GM19468 (cell line): ENCODE results near the gene PANX2.
"Not testable (repeated sequence)": the region's sequence is repeated elsewhere in the genome, so short reads cannot be mapped to it uniquely, and the experiment has no call there.

Source experiments
- ATAC-seq: cut with Tn5 transposase; IDR thresholded peaks from one replicate; pipeline ENCODE4 v1.9.1; 2021; ENCODE audit warnings: mild to moderate bottlenecking, moderate library complexity, moderate number of reproducible peaks; ENCODE audit not compliant: unreplicated experiment; ENCODE audit errors: extremely low read depth

The PANX2 gene

GRCh38 chr22:50194037-50194805 lies 23.7 kb downstream of the PANX2 start:
- no peak for ATAC-seq

GRCh38 chr22:50196256-50196655 lies 25.7 kb downstream of the PANX2 start:
- no peak for ATAC-seq

DNA sequence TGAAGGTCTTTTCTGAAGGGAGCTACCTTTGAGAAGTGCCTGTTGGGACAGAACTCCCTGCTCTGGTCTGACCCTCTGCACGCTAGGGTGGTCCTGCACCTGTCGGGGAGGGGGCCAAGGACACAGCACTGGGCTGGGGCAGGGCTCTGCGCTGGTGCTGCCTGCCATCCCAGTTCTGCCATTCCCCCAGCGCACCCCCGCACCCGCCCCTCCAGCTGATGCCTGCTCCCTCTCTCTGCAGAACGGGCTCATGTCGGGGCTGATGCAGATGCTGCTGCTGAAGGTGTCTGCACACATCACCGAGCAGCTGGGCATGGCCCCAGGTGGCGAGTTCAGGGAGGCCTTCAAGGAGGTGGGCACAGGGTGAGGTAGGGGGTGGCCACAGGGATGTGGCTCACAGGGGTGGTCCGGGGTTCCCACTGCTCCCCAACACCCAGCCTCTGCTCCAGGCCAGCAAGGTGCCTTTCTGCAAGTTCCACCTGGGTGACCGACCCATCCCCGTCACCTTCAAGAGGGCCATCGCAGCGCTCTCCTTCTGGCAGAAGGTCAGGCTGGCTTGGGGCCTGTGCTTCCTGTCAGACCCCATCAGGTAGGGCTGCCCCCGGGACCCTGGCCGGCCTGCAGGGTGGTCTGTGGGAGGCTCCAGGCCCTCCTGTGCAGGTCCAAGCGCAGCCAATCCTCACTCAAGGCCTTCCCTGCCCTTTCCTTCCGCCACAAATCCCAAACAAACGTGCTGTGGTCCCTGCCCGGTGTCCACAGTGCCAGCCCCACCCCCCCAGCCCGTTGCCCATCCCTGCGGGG lies 26.7 kb downstream of the PANX2 start:
- ATAC-seq, result no peak

DNA sequence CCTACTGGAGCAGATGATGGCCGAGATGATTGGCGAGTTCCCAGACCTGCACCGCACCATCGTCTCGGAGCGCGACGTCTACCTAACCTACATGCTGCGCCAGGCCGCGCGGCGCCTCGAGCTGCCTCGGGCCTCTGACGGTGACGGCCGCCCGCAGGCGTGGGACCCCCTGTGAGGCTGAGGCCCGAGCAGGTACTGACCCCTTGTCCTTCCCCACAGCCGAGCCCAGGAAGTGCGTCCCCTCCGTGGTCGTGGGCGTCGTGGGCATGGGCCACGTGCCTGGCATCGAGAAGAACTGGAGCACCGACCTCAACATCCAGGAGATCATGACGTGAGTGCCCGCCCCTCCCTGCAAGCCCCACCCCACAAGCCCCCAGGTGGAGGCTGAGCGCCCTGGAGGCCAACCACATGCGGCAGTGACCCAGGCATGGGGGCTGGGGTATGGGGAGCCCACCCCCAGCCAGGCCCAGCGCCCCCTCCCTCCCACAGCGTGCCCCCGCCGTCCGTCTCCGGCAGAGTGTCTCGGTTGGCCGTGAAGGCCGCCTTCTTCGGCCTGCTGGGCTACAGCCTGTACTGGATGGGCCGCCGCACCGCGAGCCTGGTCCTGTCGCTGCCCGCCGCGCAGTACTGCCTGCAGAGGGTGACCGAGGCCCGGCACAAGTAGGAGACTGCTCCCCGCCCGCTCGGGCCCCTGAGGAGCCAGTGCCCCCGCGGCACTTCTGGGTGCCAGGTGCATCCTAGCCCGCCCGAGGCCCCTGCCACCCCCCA lies 27.5 kb downstream of the PANX2 start:
- no peak for ATAC-seq

- ATAC-seq, result no peak
Measured at GRCh38 chr22:50198624-50199017, 28.1 kb downstream of the PANX2 start.

DNA sequence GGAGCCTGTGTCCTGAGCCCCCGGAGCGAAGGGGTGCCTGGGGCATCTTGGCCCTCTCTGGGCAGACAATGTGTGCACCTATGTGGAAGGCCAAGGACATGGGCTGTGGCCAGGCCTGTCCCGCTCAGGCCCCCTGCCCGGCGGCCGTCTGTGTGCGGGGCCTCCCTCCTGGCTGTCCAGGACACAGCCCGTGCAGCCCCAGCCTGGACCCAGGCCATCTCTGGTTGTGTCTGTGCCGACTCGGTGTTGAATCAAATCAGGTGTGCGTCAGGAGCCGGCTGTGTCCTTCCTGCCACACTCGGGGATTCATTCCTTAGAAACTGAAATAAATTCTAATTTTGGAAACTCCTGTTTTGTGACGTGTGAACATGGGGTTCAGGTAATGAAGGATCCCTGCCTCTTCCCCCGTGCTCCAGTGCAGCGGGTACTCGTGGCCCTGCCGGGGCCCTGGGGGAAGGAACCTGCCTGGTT lies 28.8 kb downstream of the PANX2 start:
- ATAC-seq, result no peak

DNA sequence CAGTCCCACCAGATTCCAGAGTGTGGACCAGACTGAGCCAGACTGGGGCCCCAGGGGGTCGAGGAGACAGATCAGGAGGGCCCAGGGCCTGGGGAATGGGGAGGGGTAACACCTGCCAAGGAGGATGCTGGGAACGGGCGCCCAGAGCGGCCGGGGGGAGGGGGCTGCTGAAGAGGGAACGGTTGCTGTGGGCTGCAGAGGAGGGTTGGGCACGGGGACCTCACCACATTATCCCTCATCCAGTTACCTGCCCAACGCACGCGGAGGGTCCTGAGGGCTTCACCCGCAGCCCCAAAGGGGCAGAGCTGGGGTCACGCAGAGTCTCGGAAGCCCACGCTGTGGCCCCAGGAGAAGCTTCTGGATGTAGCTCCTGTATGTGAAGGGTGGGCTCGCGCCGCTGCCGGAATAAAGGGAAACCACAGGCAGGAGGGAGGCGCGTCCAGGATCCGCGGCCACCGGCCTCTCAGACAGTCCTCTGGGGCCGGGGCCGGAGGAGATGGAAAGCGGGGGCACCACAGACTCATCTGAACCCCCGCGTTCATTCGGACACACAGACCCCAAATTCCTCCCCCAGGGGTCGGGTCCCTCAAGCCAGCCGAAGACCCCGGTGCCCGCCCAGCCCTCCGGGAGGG lies 29.4 kb downstream of the PANX2 start:
- ATAC-seq, result no peak

- ATAC-seq, result peak; percentile 40
Measured at GRCh38 chr22:50200461-50201190, 30.1 kb downstream of the PANX2 start, which contains the start of gene SELENOO. TSS of gene SELENOO (plus strand) at chr22:50201011. CDS start at chr22:50201037, 26 bp downstream.

DNA sequence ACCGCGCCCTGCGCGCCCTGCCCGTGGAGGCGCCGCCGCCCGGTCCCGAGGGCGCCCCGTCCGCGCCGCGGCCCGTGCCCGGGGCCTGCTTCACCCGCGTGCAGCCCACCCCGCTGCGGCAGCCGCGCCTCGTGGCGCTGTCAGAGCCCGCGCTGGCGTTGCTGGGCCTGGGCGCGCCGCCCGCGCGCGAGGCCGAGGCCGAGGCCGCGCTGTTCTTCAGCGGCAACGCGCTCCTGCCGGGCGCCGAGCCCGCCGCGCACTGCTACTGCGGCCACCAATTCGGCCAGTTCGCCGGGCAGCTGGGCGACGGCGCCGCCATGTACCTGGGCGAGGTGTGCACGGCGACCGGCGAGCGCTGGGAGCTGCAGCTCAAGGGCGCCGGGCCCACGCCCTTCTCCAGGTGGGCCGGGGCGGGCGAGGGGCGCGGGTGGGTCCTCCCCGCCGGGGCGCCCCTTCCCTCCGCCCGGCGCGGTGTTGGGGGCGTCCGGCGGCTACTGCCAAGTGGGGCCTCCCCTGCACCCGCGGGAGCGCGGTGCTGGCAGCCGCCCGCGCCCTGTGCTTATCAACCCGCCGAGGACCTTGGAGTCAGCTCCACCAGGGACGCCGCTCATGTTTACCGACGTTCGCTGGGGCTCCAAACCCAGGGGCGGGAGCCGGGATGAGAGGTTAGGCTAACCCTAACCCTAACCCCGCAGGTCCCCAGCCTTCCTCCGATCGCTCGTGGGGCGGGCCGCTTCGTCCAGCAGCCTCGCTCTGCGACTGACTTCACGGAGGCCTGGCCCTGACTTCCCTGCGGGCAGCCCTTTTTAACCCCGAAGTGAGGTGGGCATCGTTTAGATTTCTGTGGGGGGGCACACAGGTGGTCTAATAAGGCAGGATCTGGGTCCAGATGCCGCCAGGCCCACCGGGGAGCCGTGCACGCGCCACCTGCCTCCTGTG lies 30.9 kb downstream of the PANX2 start:
- ATAC-seq, result peak; percentile 4

GRCh38 chr22:50202130-50202666 lies 31.7 kb downstream of the PANX2 start:
- no peak for ATAC-seq

DNA sequence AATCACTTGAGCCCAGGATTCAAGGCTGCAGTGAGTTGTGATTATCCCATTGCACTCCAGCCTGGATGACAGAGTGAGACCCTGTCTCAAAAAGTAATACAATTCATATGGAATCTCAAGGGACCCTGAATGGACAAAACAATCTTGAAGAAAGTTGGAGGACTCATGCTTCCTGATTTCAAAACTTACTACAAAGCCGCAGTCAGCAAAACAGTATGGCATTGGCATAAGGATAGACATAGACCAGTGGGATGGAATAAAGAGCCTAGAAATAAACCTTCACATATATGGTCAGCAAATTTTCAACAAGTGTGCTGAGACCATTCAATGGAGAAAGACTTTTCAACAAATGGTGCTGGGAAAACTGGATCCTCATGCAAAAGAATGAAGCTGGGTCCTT lies 32.8 kb downstream of the PANX2 start:
- no peak for ATAC-seq

- no peak for ATAC-seq
Measured at GRCh38 chr22:50204571-50204970, 34.0 kb downstream of the PANX2 start.

GRCh38 chr22:50204998-50205397 lies 34.5 kb downstream of the PANX2 start:
- not testable (repeated sequence) for ATAC-seq

DNA sequence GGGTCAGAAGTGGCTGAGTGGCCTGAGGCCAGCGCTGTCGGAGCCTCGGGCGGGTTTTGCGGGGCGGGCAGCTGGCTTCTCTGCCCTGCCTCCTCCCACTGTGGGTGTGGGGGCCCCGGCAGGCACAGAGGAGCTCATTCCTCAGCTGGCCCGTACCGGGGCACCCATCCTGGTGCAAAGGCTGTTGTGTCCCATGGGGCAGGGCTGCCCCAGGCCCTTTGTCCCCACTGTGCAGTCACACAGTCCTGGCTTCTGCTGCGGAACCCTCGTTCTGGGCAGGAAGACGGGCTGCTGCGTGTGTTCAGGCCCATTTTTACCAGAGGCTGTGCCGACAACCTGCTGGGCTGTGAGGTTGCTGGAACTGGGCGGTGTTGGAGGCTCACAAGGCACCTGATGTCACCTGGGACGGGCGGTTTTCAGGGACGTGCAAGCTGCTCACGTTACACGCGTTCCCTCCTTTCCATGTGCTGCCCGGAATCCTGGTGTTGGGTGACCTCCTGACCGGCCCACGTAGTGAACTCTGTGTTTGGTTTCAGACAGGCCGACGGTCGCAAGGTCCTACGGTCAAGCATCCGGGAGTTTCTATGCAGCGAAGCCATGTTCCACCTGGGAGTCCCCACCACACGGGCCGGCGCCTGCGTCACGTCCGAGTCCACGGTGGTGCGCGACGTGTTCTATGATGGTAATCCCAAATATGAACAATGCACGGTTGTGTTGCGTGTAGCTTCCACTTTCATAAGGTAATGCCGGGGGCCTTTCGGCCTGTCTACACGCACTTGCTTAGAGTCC lies 35.4 kb downstream of the PANX2 start:
- ATAC-seq, result no peak

GRCh38 chr22:50206599-50206998 lies 36.1 kb downstream of the PANX2 start:
- no peak for ATAC-seq

- no peak for ATAC-seq
Measured at GRCh38 chr22:50207383-50208140, 37.0 kb downstream of the PANX2 start.
